ENCODE data around the gene TMEM185A.
"Not testable (repeated sequence)": the region's sequence is repeated elsewhere in the genome, so short reads cannot be mapped to it uniquely, and the experiment has no call there.

Gene TMEM185A

GRCh38 chrX:149628768-149629167 lies 2.8 kb downstream of the TMEM185A start:
- Histone ChIP-seq H3K27me3 (replicated peaks; ENCODE audit: insufficient read depth, low read length) (no peaks in the 10 kb centered on the region), H3F3A (ENCODE audit: insufficient read depth, low read length) (no peaks in the 10 kb centered on the region; the same call in 1 of the 2 replicates), H3K9me3 (replicated peaks; ENCODE audit: insufficient read depth, low read length) (no peaks in the 10 kb centered on the region), H4K20me1 (ENCODE audit: insufficient read depth, low read length) (no peaks in the 10 kb centered on the region), H2AFZ (ENCODE audit: low read length) (no peak overlapping the region), H3K36me3 (replicated peaks; ENCODE audit: insufficient read depth, low read length) (no peaks in the 10 kb centered on the region), H3K9ac (ENCODE audit: low read length) (no peak overlapping the region), H3K4me2 (ENCODE audit: low read depth, low read length) (no peak overlapping the region), H3K27ac (ENCODE audit: low read length) (no peak overlapping the region), H3K79me2 (ENCODE audit: low read length) (peaks cover 27% of the 10 kb centered on the region), H3K9me2 (replicated peaks; ENCODE audit: insufficient read depth, low read length) (no peaks in the 10 kb centered on the region), H3K4me3 (ENCODE audit: low read length) (no peak overlapping the region), H3K4me1 (ENCODE audit: low read length) (no peaks in the 10 kb centered on the region; the same call in 1 of the 2 replicates)
- DNase-seq: no peak
- TF ChIP-seq, protein P1, sequence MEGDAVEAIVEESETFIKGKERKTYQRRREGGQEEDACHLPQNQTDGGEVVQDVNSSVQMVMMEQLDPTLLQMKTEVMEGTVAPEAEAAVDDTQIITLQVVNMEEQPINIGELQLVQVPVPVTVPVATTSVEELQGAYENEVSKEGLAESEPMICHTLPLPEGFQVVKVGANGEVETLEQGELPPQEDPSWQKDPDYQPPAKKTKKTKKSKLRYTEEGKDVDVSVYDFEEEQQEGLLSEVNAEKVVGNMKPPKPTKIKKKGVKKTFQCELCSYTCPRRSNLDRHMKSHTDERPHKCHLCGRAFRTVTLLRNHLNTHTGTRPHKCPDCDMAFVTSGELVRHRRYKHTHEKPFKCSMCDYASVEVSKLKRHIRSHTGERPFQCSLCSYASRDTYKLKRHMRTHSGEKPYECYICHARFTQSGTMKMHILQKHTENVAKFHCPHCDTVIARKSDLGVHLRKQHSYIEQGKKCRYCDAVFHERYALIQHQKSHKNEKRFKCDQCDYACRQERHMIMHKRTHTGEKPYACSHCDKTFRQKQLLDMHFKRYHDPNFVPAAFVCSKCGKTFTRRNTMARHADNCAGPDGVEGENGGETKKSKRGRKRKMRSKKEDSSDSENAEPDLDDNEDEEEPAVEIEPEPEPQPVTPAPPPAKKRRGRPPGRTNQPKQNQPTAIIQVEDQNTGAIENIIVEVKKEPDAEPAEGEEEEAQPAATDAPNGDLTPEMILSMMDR (IDR thresholded peaks at IDR 0.05; ENCODE audit: low read length): no peak
- no peak for TF ChIP-seq EZH2phosphoT487 (IDR thresholded peaks at IDR 0.05; ENCODE audit: low read length)

DNA sequence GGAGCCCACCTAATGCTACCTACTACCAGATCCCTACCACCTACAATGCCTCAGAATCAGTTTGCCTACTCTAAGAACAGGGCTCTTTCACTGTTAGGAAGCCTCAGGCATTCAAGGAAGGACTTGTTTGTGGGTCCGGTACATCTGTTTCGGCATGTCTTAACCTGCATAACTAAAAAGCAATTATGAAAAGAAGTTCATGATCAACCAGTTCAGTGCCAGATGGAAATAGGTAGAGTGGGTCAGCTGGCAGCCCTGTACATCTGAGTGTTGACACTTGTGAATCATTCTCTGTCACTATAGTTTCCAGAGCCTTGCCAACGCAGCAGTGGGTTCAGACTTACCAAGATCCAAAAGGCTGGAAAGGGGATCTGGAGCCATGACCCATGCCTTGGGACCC lies 3.3 kb downstream of the TMEM185A start:
- Histone ChIP-seq H3K4me2 (ENCODE audit: low read depth, low read length) (no peak overlapping the region), H3K4me3 (ENCODE audit: low read length) (no peak overlapping the region), H4K20me1 (ENCODE audit: insufficient read depth, low read length) (no peaks in the 10 kb centered on the region), H3K9me3 (replicated peaks; ENCODE audit: insufficient read depth, low read length) (no peaks in the 10 kb centered on the region), H3K4me1 (ENCODE audit: low read length) (no peaks in the 10 kb centered on the region; the same call in 1 of the 2 replicates), H3K27ac (ENCODE audit: low read length) (no peak overlapping the region), H3K9me2 (replicated peaks; ENCODE audit: insufficient read depth, low read length) (no peaks in the 10 kb centered on the region), H3K27me3 (replicated peaks; ENCODE audit: insufficient read depth, low read length) (no peaks in the 10 kb centered on the region), H3K79me2 (ENCODE audit: low read length) (peaks cover 27% of the 10 kb centered on the region), H3F3A (ENCODE audit: insufficient read depth, low read length) (no peaks in the 10 kb centered on the region; the same call in 1 of the 2 replicates), H3K9ac (ENCODE audit: low read length) (no peak overlapping the region), H3K36me3 (replicated peaks; ENCODE audit: insufficient read depth, low read length) (no peaks in the 10 kb centered on the region), H2AFZ (ENCODE audit: low read length) (no peak overlapping the region)
- TF ChIP-seq, protein P1 (IDR thresholded peaks at IDR 0.05; ENCODE audit: low read length): no peak
- TF ChIP-seq EZH2phosphoT487 (IDR thresholded peaks at IDR 0.05; ENCODE audit: low read length): no peak
- TF ChIP-seq EZH2 (optimal IDR thresholded peaks at IDR 0.05; ENCODE audit: low read depth, low read length): no peak
- no peak for DNase-seq

DNA sequence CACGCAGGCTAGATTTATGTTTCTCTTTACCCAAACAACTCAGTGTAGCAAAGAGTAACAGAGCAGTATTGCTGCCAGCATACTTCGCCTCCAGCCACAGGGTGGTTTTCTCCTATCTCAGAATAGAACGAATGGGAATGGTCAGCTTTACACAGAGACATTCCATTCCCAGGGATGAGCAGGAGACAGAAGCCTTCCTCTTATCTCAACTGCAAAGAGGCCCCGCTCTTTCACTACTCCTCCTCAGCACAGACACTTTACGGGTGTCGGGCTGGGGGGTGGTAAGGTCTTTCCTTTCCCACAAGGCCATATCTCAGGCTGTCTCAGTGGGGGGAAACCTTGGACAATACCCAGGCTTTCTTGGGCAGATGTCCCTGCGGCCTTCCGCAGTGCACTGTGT lies 4.8 kb downstream of the TMEM185A start:
- not testable (repeated sequence) for H3K4me1 ChIP-seq (ENCODE audit: low read length); H4K20me1 ChIP-seq (ENCODE audit: insufficient read depth, low read length); H3K9me3 ChIP-seq (replicated peaks; ENCODE audit: insufficient read depth, low read length); H3K27ac ChIP-seq (ENCODE audit: low read length); H2AFZ ChIP-seq (ENCODE audit: low read length); H3K4me2 ChIP-seq (ENCODE audit: low read depth, low read length); H3K27me3 ChIP-seq (replicated peaks; ENCODE audit: insufficient read depth, low read length); H3K36me3 ChIP-seq (replicated peaks; ENCODE audit: insufficient read depth, low read length); H3K9me2 ChIP-seq (replicated peaks; ENCODE audit: insufficient read depth, low read length); DNase-seq; H3K4me3 ChIP-seq (ENCODE audit: low read length); H3F3A ChIP-seq (ENCODE audit: insufficient read depth, low read length); H3K9ac ChIP-seq (ENCODE audit: low read length)
- H3K79me2 ChIP-seq (ENCODE audit: low read length): peaks cover 27% of the 10 kb centered on the region

DNA sequence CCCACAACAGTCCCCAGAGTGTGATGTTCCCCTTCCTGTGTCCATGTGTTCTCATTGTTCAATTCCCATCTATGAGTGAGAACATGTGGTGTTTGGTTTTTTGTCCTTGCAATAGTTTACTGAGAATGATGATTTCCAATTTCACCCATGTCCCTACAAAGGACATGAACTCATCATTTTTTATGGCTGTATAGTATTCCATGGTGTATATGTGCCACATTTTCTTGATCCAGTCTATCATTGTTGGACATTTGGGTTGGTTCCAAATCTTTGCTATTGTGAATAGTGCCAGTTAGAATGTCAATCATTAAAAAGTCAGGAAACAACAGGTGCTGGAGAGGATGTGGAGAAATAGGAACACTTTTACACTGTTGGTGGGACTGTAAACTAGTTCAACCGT lies 11.9 kb downstream of the TMEM185A start:
- not testable (repeated sequence) for H3K9me3 ChIP-seq (replicated peaks; ENCODE audit: insufficient read depth, low read length); H3K4me3 ChIP-seq (ENCODE audit: low read length); DNase-seq; H4K20me1 ChIP-seq (ENCODE audit: insufficient read depth, low read length); H3K9ac ChIP-seq (ENCODE audit: low read length); H3K4me1 ChIP-seq (ENCODE audit: low read length); H3K4me2 ChIP-seq (ENCODE audit: low read depth, low read length); H3K27me3 ChIP-seq (replicated peaks; ENCODE audit: insufficient read depth, low read length); H3K27ac ChIP-seq (ENCODE audit: low read length); H3K9me2 ChIP-seq (replicated peaks; ENCODE audit: insufficient read depth, low read length); H3F3A ChIP-seq (ENCODE audit: insufficient read depth, low read length); H2AFZ ChIP-seq (ENCODE audit: low read length); H3K36me3 ChIP-seq (replicated peaks; ENCODE audit: insufficient read depth, low read length)
- H3K79me2 ChIP-seq (ENCODE audit: low read length): peaks cover 14% of the 10 kb centered on the region
